ENCODE results near the gene CNOT8. TPM values are rescaled to one million over a fixed set of nuclear protein-coding genes. Genes with fewer than 3 reads are reported as not detected.

CNOT8 gene
- total and polyA plus RNA-seq, 9 of the 15 experiments (the other 6 are each of a cell fraction or from before 2014, with no cell fraction given): 15.2 to 68.9 (median 52.1) TPM

DNA sequence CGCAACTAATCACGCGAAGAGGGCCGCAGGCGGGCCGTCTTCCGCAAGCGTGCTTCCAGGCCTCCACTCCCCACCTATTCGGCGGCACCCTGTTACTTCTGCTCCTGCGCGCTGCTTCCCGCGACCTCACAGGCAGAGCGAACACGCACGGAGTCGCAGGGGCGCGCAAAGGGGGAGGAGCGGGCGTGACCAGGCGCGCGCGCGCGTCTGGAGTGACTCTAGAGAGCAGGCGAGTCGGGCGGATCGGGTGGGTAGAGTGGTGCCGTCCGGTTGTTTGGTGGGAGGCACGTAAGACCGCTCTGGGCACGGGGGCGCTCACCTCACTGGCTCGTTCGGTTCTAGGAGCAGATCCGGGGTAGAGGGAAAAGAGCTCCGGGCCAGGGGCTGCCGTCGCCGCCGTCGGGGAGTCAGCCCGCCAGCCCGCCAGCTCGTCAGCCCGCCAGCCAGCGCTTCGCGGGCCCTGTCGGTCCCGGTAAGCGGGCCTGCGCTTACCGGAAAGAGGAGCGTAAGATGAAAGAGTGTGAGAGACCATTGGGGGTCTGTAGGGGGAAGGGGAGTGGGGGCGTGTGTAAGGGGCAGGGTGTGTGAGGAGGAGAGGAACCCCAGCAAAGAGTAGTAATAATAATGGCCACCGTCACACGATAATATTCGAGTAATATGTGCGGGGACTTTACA is at the start of gene CNOT8 (continued):
- TF ChIP-seq CBX3 (IDR thresholded peaks at IDR 0.05; ENCODE audit: borderline replicate concordance in 1 of 2, low read length in 2 of 2) (no peak), POLR2AphosphoS2 (IDR thresholded peaks at IDR 0.05; ENCODE audit: low read length) (0 out of 2 replicates have a peak, but pooled peaks have one; percentile 40), ZNF197 (CRISPR knock-in tag; IDR thresholded peaks at IDR 0.05; ENCODE audit: low read depth) (0 out of 2 replicates have a peak, but pooled peaks have one; percentile 66), RFX7 (CRISPR knock-in tag; IDR thresholded peaks at IDR 0.05) (no peak), STAT5A (IDR thresholded peaks at IDR 0.05; ENCODE audit: borderline replicate concordance, low read length) (no peak), SMC3 (conservative IDR thresholded peaks at IDR 0.05; ENCODE audit: insufficient read depth, low read depth, low read length) (0 out of 2 replicates have a peak, but pooled peaks have one; percentile 15), POLR3A (IDR thresholded peaks at IDR 0.05; ENCODE audit: borderline replicate concordance, extremely low read depth, insufficient read depth, insufficient read length) (no peak), ZNF133 (CRISPR knock-in tag; IDR thresholded peaks at IDR 0.05) (no peak), SRSF9 (IDR thresholded peaks at IDR 0.05; ENCODE audit: borderline replicate concordance, low read depth, low read length) (no peak), SIX5 (IDR thresholded peaks at IDR 0.05; ENCODE audit: borderline replicate concordance in 1 of 2, insufficient read depth in 1 of 2, low read depth in 1 of 2, low read length in 2 of 2) (no peak), CBFA2T3 (IDR thresholded peaks at IDR 0.05) (0 out of 2 replicates have a peak, but pooled peaks have one; percentile 2), HCFC1 (IDR thresholded peaks at IDR 0.05; ENCODE audit: low read depth, low read length) (peak; percentile 71), HDAC1 (IDR thresholded peaks at IDR 0.05) (no peak; a peak in 1 of 4 replicates), CBX8 (IDR thresholded peaks at IDR 0.05; ENCODE audit: borderline replicate concordance, extremely low read depth, low read depth, low read length, poor library complexity, severe bottlenecking) (no peak)
- TF ChIP-seq, protein P1, sequence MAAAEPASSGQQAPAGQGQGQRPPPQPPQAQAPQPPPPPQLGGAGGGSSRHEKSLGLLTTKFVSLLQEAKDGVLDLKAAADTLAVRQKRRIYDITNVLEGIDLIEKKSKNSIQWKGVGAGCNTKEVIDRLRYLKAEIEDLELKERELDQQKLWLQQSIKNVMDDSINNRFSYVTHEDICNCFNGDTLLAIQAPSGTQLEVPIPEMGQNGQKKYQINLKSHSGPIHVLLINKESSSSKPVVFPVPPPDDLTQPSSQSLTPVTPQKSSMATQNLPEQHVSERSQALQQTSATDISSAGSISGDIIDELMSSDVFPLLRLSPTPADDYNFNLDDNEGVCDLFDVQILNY (CRISPR knock-in tag; IDR thresholded peaks at IDR 0.05): no peak
- TF ChIP-seq, protein P2, sequence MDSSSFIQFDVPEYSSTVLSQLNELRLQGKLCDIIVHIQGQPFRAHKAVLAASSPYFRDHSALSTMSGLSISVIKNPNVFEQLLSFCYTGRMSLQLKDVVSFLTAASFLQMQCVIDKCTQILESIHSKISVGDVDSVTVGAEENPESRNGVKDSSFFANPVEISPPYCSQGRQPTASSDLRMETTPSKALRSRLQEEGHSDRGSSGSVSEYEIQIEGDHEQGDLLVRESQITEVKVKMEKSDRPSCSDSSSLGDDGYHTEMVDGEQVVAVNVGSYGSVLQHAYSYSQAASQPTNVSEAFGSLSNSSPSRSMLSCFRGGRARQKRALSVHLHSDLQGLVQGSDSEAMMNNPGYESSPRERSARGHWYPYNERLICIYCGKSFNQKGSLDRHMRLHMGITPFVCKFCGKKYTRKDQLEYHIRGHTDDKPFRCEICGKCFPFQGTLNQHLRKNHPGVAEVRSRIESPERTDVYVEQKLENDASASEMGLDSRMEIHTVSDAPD (CRISPR knock-in tag; IDR thresholded peaks at IDR 0.05): no peak
- TF ChIP-seq, protein P3, sequence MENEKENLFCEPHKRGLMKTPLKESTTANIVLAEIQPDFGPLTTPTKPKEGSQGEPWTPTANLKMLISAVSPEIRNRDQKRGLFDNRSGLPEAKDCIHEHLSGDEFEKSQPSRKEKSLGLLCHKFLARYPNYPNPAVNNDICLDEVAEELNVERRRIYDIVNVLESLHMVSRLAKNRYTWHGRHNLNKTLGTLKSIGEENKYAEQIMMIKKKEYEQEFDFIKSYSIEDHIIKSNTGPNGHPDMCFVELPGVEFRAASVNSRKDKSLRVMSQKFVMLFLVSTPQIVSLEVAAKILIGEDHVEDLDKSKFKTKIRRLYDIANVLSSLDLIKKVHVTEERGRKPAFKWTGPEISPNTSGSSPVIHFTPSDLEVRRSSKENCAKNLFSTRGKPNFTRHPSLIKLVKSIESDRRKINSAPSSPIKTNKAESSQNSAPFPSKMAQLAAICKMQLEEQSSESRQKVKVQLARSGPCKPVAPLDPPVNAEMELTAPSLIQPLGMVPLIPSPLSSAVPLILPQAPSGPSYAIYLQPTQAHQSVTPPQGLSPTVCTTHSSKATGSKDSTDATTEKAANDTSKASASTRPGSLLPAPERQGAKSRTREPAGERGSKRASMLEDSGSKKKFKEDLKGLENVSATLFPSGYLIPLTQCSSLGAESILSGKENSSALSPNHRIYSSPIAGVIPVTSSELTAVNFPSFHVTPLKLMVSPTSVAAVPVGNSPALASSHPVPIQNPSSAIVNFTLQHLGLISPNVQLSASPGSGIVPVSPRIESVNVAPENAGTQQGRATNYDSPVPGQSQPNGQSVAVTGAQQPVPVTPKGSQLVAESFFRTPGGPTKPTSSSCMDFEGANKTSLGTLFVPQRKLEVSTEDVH (IDR thresholded peaks at IDR 0.05; ENCODE audit: low read depth, partially characterized antibody): peak; percentile 66
- TF ChIP-seq, protein P4, sequence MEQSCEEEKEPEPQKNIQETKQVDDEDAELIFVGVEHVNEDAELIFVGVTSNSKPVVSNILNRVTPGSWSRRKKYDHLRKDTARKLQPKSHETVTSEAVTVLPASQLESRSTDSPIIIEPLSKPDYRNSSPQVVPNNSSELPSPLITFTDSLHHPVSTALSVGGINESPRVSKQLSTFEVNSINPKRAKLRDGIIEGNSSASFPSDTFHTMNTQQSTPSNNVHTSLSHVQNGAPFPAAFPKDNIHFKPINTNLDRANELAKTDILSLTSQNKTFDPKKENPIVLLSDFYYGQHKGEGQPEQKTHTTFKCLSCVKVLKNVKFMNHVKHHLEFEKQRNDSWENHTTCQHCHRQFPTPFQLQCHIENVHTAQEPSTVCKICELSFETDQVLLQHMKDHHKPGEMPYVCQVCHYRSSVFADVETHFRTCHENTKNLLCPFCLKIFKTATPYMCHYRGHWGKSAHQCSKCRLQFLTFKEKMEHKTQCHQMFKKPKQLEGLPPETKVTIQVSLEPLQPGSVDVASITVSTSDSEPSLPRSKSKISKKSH (CRISPR knock-in tag; IDR thresholded peaks at IDR 0.05): no peak
